MV-4-11 (cell line): ENCODE data around the gene ATP10B.

Experiments
- DNase-seq: peaks from one replicate; lab custom pipeline; 2025; lab: John Stamatoyannopoulos, UW

ATP10B gene

GRCh38 chr5:160637357-160638090 lies 214.5 kb downstream of the ATP10B start:
- no peak for DNase-seq

GRCh38 chr5:160635663-160636062 lies 216.3 kb downstream of the ATP10B start:
- DNase-seq, result no peak

- DNase-seq, result peak; percentile 45
Measured at GRCh38 chr5:160635046-160635445, 217.0 kb downstream of the ATP10B start.

GRCh38 chr5:160629003-160629402 lies 223.0 kb downstream of the ATP10B start:
- no peak for DNase-seq

GRCh38 chr5:160628619-160628968 lies 223.4 kb downstream of the ATP10B start:
- no peak for DNase-seq

GRCh38 chr5:160627921-160628618 lies 223.9 kb downstream of the ATP10B start:
- DNase-seq, result peak; percentile 13

GRCh38 chr5:160626322-160626721 lies 225.7 kb downstream of the ATP10B start:
- no peak for DNase-seq

- DNase-seq, result peak; percentile 40
Measured at GRCh38 chr5:160621526-160621925, 230.5 kb downstream of the ATP10B start.

GRCh38 chr5:160620401-160620800 lies 231.6 kb downstream of the ATP10B start:
- no peak for DNase-seq

GRCh38 chr5:160619381-160619780 lies 232.6 kb downstream of the ATP10B start:
- no peak for DNase-seq

- no peak for DNase-seq
Measured at GRCh38 chr5:160618286-160618685, 233.7 kb downstream of the ATP10B start.

GRCh38 chr5:160616712-160617497 lies 235.1 kb downstream of the ATP10B start:
- DNase-seq, result peak; percentile 63

- no peak for DNase-seq
Measured at GRCh38 chr5:160614136-160614535, 237.9 kb downstream of the ATP10B start.

- no peak for DNase-seq
Measured at GRCh38 chr5:160605266-160605665, 246.7 kb downstream of the ATP10B start.

- DNase-seq, result no peak
Measured at GRCh38 chr5:160604484-160604883, 247.5 kb downstream of the ATP10B start.

- no peak for DNase-seq
Measured at GRCh38 chr5:160602744-160603143, 249.3 kb downstream of the ATP10B start.

- DNase-seq, result no peak
Measured at GRCh38 chr5:160601046-160601445, 251.0 kb downstream of the ATP10B start.

- no peak for DNase-seq
Measured at GRCh38 chr5:160573318-160573717, 278.7 kb downstream of the ATP10B start.

- no peak for DNase-seq
Measured at GRCh38 chr5:160567031-160567705, 284.8 kb downstream of the ATP10B start.

- no peak for DNase-seq
Measured at GRCh38 chr5:160565376-160565775, 286.6 kb downstream of the ATP10B start.

GRCh38 chr5:160556846-160557245 lies 295.2 kb downstream of the ATP10B start:
- DNase-seq, result no peak

- DNase-seq, result no peak
Measured at GRCh38 chr5:160555971-160556631, 295.9 kb downstream of the ATP10B start.
